K562 (cell line): ENCODE data around the gene CIB2. TPM values are rescaled to one million over a fixed set of nuclear protein-coding genes. Genes with fewer than 3 reads are reported as not detected.

Source experiments
- ATAC-seq: fragments of 200-7000 bp; cut with Tn5 transposase; 3 replicates; pipeline ENCODE4 v1.9.1; 2020; ENCODE audit warnings: moderate library complexity
- BruUV-seq: library from RNA; stranded (reverse); fragments of 400-500 nt; replicated peaks from 2 replicates; lab custom pipeline; 2021; lab: Mats Ljungman, UMichigan
- CTCF ChIA-PET: fragments of 300-600 bp; formaldehyde crosslinking; extraction: SDS; loops from one replicate; lab custom pipeline; 2021; ENCODE audit warnings: low intra/inter-chr PET ratio; lab: Yijun Ruan, JAX
- POLR2A ChIA-PET: fragments of 300-600, 350-650 bp; sonication (Branson Sonifier 250); formaldehyde crosslinking; extraction: SDS; loops from one replicate; lab custom pipeline; 2021; ENCODE audit warnings: antibody characterized with exemption, inconsistent platforms; lab: Yijun Ruan, JAX
- DNase-seq, 4 experiments: peaks; one replicate each; pipeline versions ENCODE4 v3.0.0 to v3.0.0-alpha.2; 2011 to 2018; ENCODE audit warnings: low spot score in 3 of 4, mixed read lengths in 3 of 4; ENCODE audit errors: extremely low read depth in 1 of 4
- FAIRE-seq: peaks from 2 replicates; lab custom pipeline; 2011; peaks lifted over from hg19 to GRCh38; lab: Jason Lieb, UNC
- H2AFZ ChIP-seq: 2 replicates; pipeline ENCODE4 v1.6.0; 2011; ENCODE audit warnings: low read depth, low read length, control low read depth, inconsistent platforms
- H3K27ac ChIP-seq: fragments of 200-600 bp; 3 replicates; pipeline ENCODE4 v1.8.0; 2011; ENCODE audit warnings: low read depth, mild to moderate bottlenecking, control low read depth, inconsistent platforms, low read length, moderate library complexity, mixed read lengths; ENCODE audit errors: extremely low read depth
- H3K27me3 ChIP-seq, 2 experiments: fragments of 300-600 bp in 1 of 2; 2 replicates in 1 of 2; 3 replicates in 1 of 2; pipeline versions ENCODE4 v1.6.0 to v1.8.0; 2011; ENCODE audit warnings: inconsistent platforms in 2 of 2, low read length in 2 of 2, mild to moderate bottlenecking in 1 of 2, mixed read lengths in 1 of 2, moderate library complexity in 1 of 2; ENCODE audit not compliant: control insufficient read depth in 2 of 2, insufficient read depth in 2 of 2
- H3K36me3 ChIP-seq: fragments of 300-600 bp; 3 replicates; pipeline ENCODE4 v1.8.0; 2011; ENCODE audit warnings: mild to moderate bottlenecking, low read length, inconsistent platforms; ENCODE audit not compliant: control insufficient read depth, insufficient read depth
- H3K4me1 ChIP-seq, 2 experiments: fragments of 200-600 bp in 1 of 2; replicated peaks in 1 of 2; 2 replicates in 1 of 2; 3 replicates in 1 of 2; pipeline versions ENCODE4 v1.5.1 to v1.8.0; 2011; ENCODE audit warnings: inconsistent platforms in 2 of 2, low read length in 2 of 2, mild to moderate bottlenecking in 1 of 2, mixed read lengths in 1 of 2, moderate library complexity in 1 of 2; ENCODE audit not compliant: control insufficient read depth in 2 of 2, insufficient read depth in 2 of 2
- H3K4me2 ChIP-seq: 2 replicates; pipeline ENCODE4 v1.6.1; 2011; ENCODE audit warnings: low read length, control low read depth, inconsistent platforms, mixed read lengths; ENCODE audit not compliant: insufficient read depth
- H3K4me3 ChIP-seq: fragments of 200-600 bp; sonication (generic), shearing (Covaris generic); 2 replicates; pipeline ENCODE4 v1.5.1; 2016; ENCODE audit warnings: control low read depth, inconsistent platforms
- H3K79me2 ChIP-seq: fragments of 200-600 bp; 3 replicates; pipeline ENCODE4 v1.8.0; 2011; ENCODE audit warnings: low read length, inconsistent platforms; ENCODE audit not compliant: control insufficient read depth, insufficient read depth
- H3K9ac ChIP-seq, 2 experiments: 2 replicates each; pipeline versions ENCODE4 v1.6.0 to v1.6.1; 2011; ENCODE audit warnings: low read depth in 2 of 2, low read length in 2 of 2, control low read depth in 1 of 2, inconsistent platforms in 1 of 2, mild to moderate bottlenecking in 1 of 2, mixed read lengths in 1 of 2; ENCODE audit not compliant: insufficient read depth in 1 of 2
- H3K9me1 ChIP-seq: one replicate; pipeline ENCODE4 v1.6.0; 2011; ENCODE audit warnings: inconsistent platforms, mild to moderate bottlenecking, low read length, moderate library complexity; ENCODE audit not compliant: control insufficient read depth, insufficient read depth
- H3K9me3 ChIP-seq: replicated peaks from 2 replicates; pipeline ENCODE4 v1.5.1; 2011; ENCODE audit warnings: low read depth, low read length, inconsistent platforms; ENCODE audit not compliant: control insufficient read depth, insufficient read depth
- H4K20me1 ChIP-seq: replicated peaks from 2 replicates; pipeline ENCODE4 v1.6.1; 2011; ENCODE audit warnings: low read length, inconsistent platforms, mixed read lengths; ENCODE audit not compliant: control insufficient read depth, insufficient read depth
- CEBPG ChIP-seq, 3 experiments: fragments of 200-800 bp in 1 of 3; sonication (Bioruptor generic) in 1 of 3; sonication (generic) in 1 of 3; formaldehyde crosslinking in 1 of 3; IDR thresholded peaks in 2 of 3; conservative IDR thresholded peaks in 1 of 3; 2 replicates each; pipeline versions ENCODE4 v1.6.1 to v1.8.0; 2016 to 2022; ENCODE audit warnings: missing compliant biosample characterization in 2 of 3, missing genetic modification characterization in 2 of 3, mild to moderate bottlenecking in 1 of 3, missing genetic modification reagents in 1 of 3
- FOXK2 ChIP-seq, 2 experiments: fragments of 450-650 bp; IDR thresholded peaks in 1 of 2; conservative IDR thresholded peaks in 1 of 2; 2 replicates each; pipeline ENCODE4 v1.6.1; 2016; ENCODE audit warnings: low read depth in 2 of 2, mild to moderate bottlenecking in 1 of 2
- GTF2A2 ChIP-seq: IDR thresholded peaks from 2 replicates; pipeline ENCODE4 v1.6.1; 2016; ENCODE audit warnings: mild to moderate bottlenecking, missing genetic modification characterization, missing compliant biosample characterization
- WGBS: fragments of 100-300 bp; shearing (Covaris generic); methylation state at CpG from one replicate; pipeline ENCODE4 v1.1.6; 2016; ENCODE audit warnings: low coverage, mixed read lengths; ENCODE audit not compliant: insufficient coverage; ENCODE audit errors: missing lambda C conversion rate; 5-methylcytosine and 5-hydroxymethylcytosine counted together
- in situ Hi-C: fragments of 300-500 bp; cut with MboI; formaldehyde crosslinking; loops from 4 replicates; pipeline ENCODE4 v1.15.0; 2018; ENCODE audit warnings: inconsistent platforms, mixed read lengths
- intact Hi-C: fragments of 100-400 bp; cut with micrococcal nuclease; formaldehyde crosslinking; loops from 2 replicates; pipeline ENCODE4 v1.14.2; 2022
- polyA plus RNA-seq, 8 experiments: library from polyadenylated mRNA; depleted of rRNA in 4 of 8; stranded (reverse) in 5 of 8; unstranded in 3 of 8; fragments of >200 nt; fragmentation: Nextera tagmentation in 2 of 8; fragmentation: Illumina TruSeq in 1 of 8; extraction: Ambion mirVana in 2 of 8; extraction: Trizol in 1 of 8; gene quantifications; 2 replicates each; pipeline versions ENCODE4 v1.2.1 to v1.2.3, GENCODE V29; 2011 to 2014; ENCODE audit warnings: inconsistent platforms in 1 of 8, missing spikeins in 1 of 8
- total RNA-seq, 7 experiments: library from RNA; depleted of rRNA in 6 of 7; stranded (reverse); fragments of >200 nt in 6 of 7; fragmentation: Illumina TruSeq in 2 of 7; extraction: Trizol in 2 of 7; gene quantifications; 2 replicates each; pipeline versions ENCODE4 v1.2.1 to v1.2.3, GENCODE V29; 2011 to 2021; ENCODE audit warnings: low replicate concordance in 1 of 7
- TF ChIP-seq, protein P1 (sequence below), 2 experiments: fragments of 450-650 bp in 1 of 2; sonication (generic) in 1 of 2; formaldehyde crosslinking in 1 of 2; IDR thresholded peaks in 1 of 2; conservative IDR thresholded peaks in 1 of 2; 2 replicates each; pipeline versions ENCODE4 v1.6.1 to v1.8.1; 2016 to 2023; ENCODE audit warnings: mild to moderate bottlenecking in 2 of 2, moderate library complexity in 2 of 2, inconsistent platforms in 1 of 2, missing genetic modification reagents in 1 of 2

CIB2 gene
- total and polyA plus RNA-seq, 9 of the 15 experiments (the other 6 are each of a cell fraction or from before 2014, with no cell fraction given), result 1.5 to 37.4 (median 19.4) TPM

DNA sequence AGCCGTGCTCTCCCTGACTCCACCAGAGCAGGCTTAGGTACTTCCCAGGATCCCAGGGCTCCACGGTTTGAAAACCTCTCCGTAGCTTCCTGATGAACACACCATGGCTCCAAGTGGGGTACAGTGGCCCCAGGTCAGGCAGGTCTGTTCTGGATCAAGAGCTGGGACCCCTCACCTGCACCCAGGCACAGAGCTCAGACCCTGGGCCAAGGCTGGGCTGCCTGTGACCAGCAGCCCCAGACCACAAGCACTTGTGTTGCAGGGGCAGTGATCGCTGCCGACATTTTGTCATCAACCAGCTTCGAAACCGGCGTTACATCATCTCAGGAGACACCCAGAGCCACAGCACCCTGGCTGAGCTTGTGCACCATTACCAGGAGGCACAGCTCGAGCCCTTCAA is 33.6 kb downstream of the CIB2 start:
- Histone ChIP-seq H3K9me1 (no peaks in the 10 kb centered on the region), H3K27me3 (peaks cover 6 to 33% of the 10 kb centered on the region in 2 experiments), H3K79me2 (no peaks in the 10 kb centered on the region), H4K20me1 (peaks cover 7% of the 10 kb centered on the region; the same call in 1 of the 2 replicates), H3K9ac (0 out of 4 replicates have a peak overlapping the region, but pooled peaks of 1 of the 2 experiments have one; percentile 58), H3K4me2 (no peak overlapping the region), H3K36me3 (no peaks in the 10 kb centered on the region), H3K9me3 (no peaks in the 10 kb centered on the region), H3K27ac (no peak overlapping the region), H3K4me3 (no peak overlapping the region), H2AFZ (no peak overlapping the region), H3K4me1 (0 out of 5 replicates have a peak, but pooled peaks cover 0 to 3% of the 10 kb centered on the region in 2 experiments)
- intact Hi-C loops (no loop called here), in situ Hi-C loops (no loop called here)
- no peak for FAIRE-seq
- 19% methylated on average over 9 of the region's 9 CpGs for whole genome bisulfite sequencing
- ChIA-PET POLR2A (interaction anchor here (1.1 to 1.6 kb wide), 2 partner anchors 12 to 24 kb away, joined by 3 to 4 read pairs; no protein-coding TSS in a partner anchor), CTCF (no interaction called here)
- ATAC-seq, result no peak
- TF ChIP-seq FOXK2 (conservative IDR thresholded peaks at IDR 0.05 in 1 of 2, IDR thresholded peaks at IDR 0.05 in 1 of 2; ENCODE audit: low read depth in 2 of 2) (no peak), GTF2A2 (tag) (no peak), CEBPG (CRISPR knock-in tag; IDR thresholded peaks at IDR 0.05) (0 out of 2 replicates have a peak, but pooled peaks have one; percentile 7), CEBPG (tag; conservative IDR thresholded peaks at IDR 0.05 in 1 of 2, IDR thresholded peaks at IDR 0.05 in 1 of 2) (no peak)
- TF ChIP-seq, protein P1, sequence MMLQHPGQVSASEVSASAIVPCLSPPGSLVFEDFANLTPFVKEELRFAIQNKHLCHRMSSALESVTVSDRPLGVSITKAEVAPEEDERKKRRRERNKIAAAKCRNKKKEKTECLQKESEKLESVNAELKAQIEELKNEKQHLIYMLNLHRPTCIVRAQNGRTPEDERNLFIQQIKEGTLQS (IDR thresholded peaks at IDR 0.05), result 0 out of 2 replicates have a peak, but pooled peaks have one; percentile 16
- TF ChIP-seq, protein P1 (CRISPR knock-in tag; conservative IDR thresholded peaks at IDR 0.05), result no peak
- no peak for DNase-seq
- no TSS peak for BruUV-seq
